Psoas muscle (tissue), 8 donors: ENCODE data around the gene ZAP70. TPM values are rescaled to one million over a fixed set of nuclear protein-coding genes. Genes with fewer than 3 reads are reported as not detected.

ENCODE experiments used
- ATAC-seq, 4 donors: fragments of 200-7000 bp; cut with Tn5 transposase; one replicate each; pipeline ENCODE4 v1.9.1; 2020; ENCODE audit warnings: moderate library complexity in 3 of 4, mild to moderate bottlenecking in 2 of 4
- DNase-seq, 2 donors: peaks; one replicate each; pipeline ENCODE4 v3.0.0-alpha.2; 2020
- H3K27ac ChIP-seq: fragments of 200-600 bp; one replicate; pipeline ENCODE4 v1.8.0; 2022
- H3K27me3 ChIP-seq, 3 donors: fragments of 200-600 bp in 1 of 3; one replicate each; pipeline versions ENCODE4 v1.6.1 to v1.8.0; 2013 to 2022; ENCODE audit warnings: low read length in 2 of 3, mild to moderate bottlenecking in 2 of 3, moderate library complexity in 1 of 3; ENCODE audit not compliant: insufficient read depth in 3 of 3
- H3K36me3 ChIP-seq, 2 donors: fragments of 200-600 bp in 1 of 2; one replicate each; pipeline versions ENCODE4 v1.6.1 to v1.8.0; 2013 to 2022; ENCODE audit warnings: low read depth in 1 of 2, mild to moderate bottlenecking in 1 of 2, moderate library complexity in 1 of 2; ENCODE audit not compliant: insufficient read depth in 1 of 2
- H3K4me1 ChIP-seq: fragments of 200-600 bp; one replicate; pipeline ENCODE4 v1.8.0; 2022
- H3K4me3 ChIP-seq: fragments of 200-600 bp; one replicate; pipeline ENCODE4 v1.8.0; 2022; ENCODE audit warnings: mild to moderate bottlenecking
- H3K9me3 ChIP-seq: fragments of 200-600 bp; one replicate; pipeline ENCODE4 v1.8.0; 2022
- CTCF ChIP-seq: fragments of 200-600 bp; IDR thresholded peaks from one replicate; pipeline ENCODE4 v1.8.0; 2022; ENCODE audit warnings: antibody characterized with exemption
- WGBS, 3 donors: extraction: QIAGEN DNeasy Blood & Tissue Kit; methylation state at CpG; one replicate each; pipeline versions ENCODE4 v1.1.6 to v1.1.7; 2013; 5-methylcytosine and 5-hydroxymethylcytosine counted together
- intact Hi-C, 2 donors: fragments of 100-400 bp; cut with DNase I; formaldehyde crosslinking; loops; one replicate each; pipeline versions ENCODE4 v1.11.0 to v1.14.2; 2022
- polyA plus RNA-seq, 3 donors: library from polyadenylated mRNA; stranded (reverse); fragments of 200-250 nt; gene quantifications; one replicate each; pipeline ENCODE4 v1.2.3, GENCODE V29; 2013
- total RNA-seq, 4 donors: library from RNA; stranded (reverse); fragmentation: NEBNext Ultra II Directional in 2 of 4; extraction: Animal tissue kit (Norgen Biotek cat#: 25700) in 2 of 4; gene quantifications; one replicate each; pipeline versions ENCODE4 v1.2.1 to v1.2.4, GENCODE V29; 2021 to 2023
- donor health status: healthy with polysubstance abuse.
- donor health status: DM: no; HTN: no; CAD: no; lungs with moderate emphysema.
- donor health status: Bipolar disorder and iron deficiency.
- donor health status: healthy.
- donor health status: DM: yes; HTN: yes; CAD: no.
- donor health status: DM: no; HTN: no; CAD: no.
- donor health status: DM: no; HTN: no; CAD: no.
- donor health status: DM: yes; HTN: yes; CAD: no.

ZAP70 gene
- total and polyA plus RNA-seq, 7 donors: 0.40 to 1.2 (median 0.74) TPM

- intact Hi-C loops: no loop called here
- no peak for ATAC-seq
- H3K4me3 ChIP-seq: no peak overlapping the region
- H3K4me1 ChIP-seq: no peaks in the 10 kb centered on the region
- DNase-seq: no peak
- 38 to 46% (median 39%) methylated on average over 3 of the region's 3 CpGs for WGBS, 3 donors
- H3K36me3 ChIP-seq: peaks cover 0 to 52% of the 10 kb centered on the region in 2 donors
- H3K27me3 ChIP-seq: no peaks in the 10 kb centered on the region
- no peak for TF ChIP-seq CTCF
- H3K27ac ChIP-seq: no peak overlapping the region
- no peaks in the 10 kb centered on the region for H3K9me3 ChIP-seq
Measured at GRCh38 chr2:97751752-97752151, 38.4 kb downstream of the ZAP70 start.

- no peak for ATAC-seq
- intact Hi-C loops: no loop called here
- Histone ChIP-seq H3K27me3 (no peaks in the 10 kb centered on the region), H3K4me1 (no peaks in the 10 kb centered on the region), H3K27ac (no peak overlapping the region), H3K4me3 (no peak overlapping the region), H3K36me3 (peaks cover 0 to 61% of the 10 kb centered on the region in 2 donors), H3K9me3 (no peaks in the 10 kb centered on the region)
- TF ChIP-seq CTCF: no peak
- 89 to 91% (median 90%) methylated on average over 3 of the region's 3 CpGs for WGBS, 3 donors
- DNase-seq: no peak
Measured at GRCh38 chr2:97752342-97753334, 39.3 kb downstream of the ZAP70 start.

- WGBS, 3 donors: 73 to 86% (median 83%) methylated on average over 12 of the region's 12 CpGs
- intact Hi-C loops: no loop called here
- ATAC-seq (no peak), DNase-seq (no peak)
- peaks cover 0 to 82% of the 10 kb centered on the region in 2 donors for H3K36me3 ChIP-seq
- no peaks in the 10 kb centered on the region for H3K27me3 ChIP-seq
- H3K9me3 ChIP-seq: no peaks in the 10 kb centered on the region
- H3K27ac ChIP-seq: peak overlapping the region; percentile 43
- no peak overlapping the region for H3K4me3 ChIP-seq
- no peak for TF ChIP-seq CTCF
- H3K4me1 ChIP-seq: no peaks in the 10 kb centered on the region
Measured at GRCh38 chr2:97754690-97755346, 41.4 kb downstream of the ZAP70 start.

- Histone ChIP-seq H3K27ac (no peak overlapping the region), H3K36me3 (peaks cover 0 to 89% of the 10 kb centered on the region in 2 donors), H3K9me3 (no peaks in the 10 kb centered on the region), H3K27me3 (no peaks in the 10 kb centered on the region), H3K4me1 (no peaks in the 10 kb centered on the region), H3K4me3 (no peak overlapping the region)
- intact Hi-C loops: no loop called here
- 89 to 100% (median 96%) methylated on average over 1 to 2 of the region's 2 CpGs for WGBS, 3 donors
- DNase-seq: no peak
- no peak for ATAC-seq
- no peak for TF ChIP-seq CTCF
Measured at GRCh38 chr2:97755491-97755890, 42.1 kb downstream of the ZAP70 start.
